Chondrocyte (in vitro differentiated cells): ENCODE results near the gene TMEM108. TPM values are rescaled to one million over a fixed set of nuclear protein-coding genes. Genes with fewer than 3 reads are reported as not detected.
A peak's percentile ranks its signal among the peaks of the same experiment; 100 is the strongest.

Source experiments
- DNase-seq: peaks from one replicate; pipeline ENCODE4 v3.0.0; 2021; ENCODE audit warnings: mixed read lengths, low spot score
- H3K27ac Mint-ChIP-seq: one replicate; pipeline ENCODE4 v1.8.0; 2021; ENCODE audit warnings: mild to moderate bottlenecking, moderate library complexity, mixed read lengths; ENCODE audit not compliant: unreplicated experiment
- H3K27me3 Mint-ChIP-seq: 2 replicates; pipeline ENCODE4 v1.8.0; 2021; ENCODE audit warnings: low read depth, mixed read lengths
- H3K36me3 Mint-ChIP-seq: 2 replicates; pipeline ENCODE4 v1.8.0; 2021; ENCODE audit warnings: low read depth, mixed read lengths
- H3K4me1 Mint-ChIP-seq: 2 replicates; pipeline ENCODE4 v1.8.0; 2021; ENCODE audit warnings: low read depth, mild to moderate bottlenecking, mixed read lengths
- H3K4me3 Mint-ChIP-seq: one replicate; pipeline ENCODE4 v1.8.0; 2021; ENCODE audit warnings: mild to moderate bottlenecking, moderate library complexity, mixed read lengths; ENCODE audit not compliant: unreplicated experiment
- H3K9me3 Mint-ChIP-seq: 2 replicates; pipeline ENCODE4 v1.8.0; 2021; ENCODE audit warnings: low read depth, mixed read lengths
- total RNA-seq: library from RNA; stranded (reverse); gene quantifications from 3 replicates; pipeline ENCODE4 v1.2.1, GENCODE V29; 2021
- TF ChIP-seq, protein P1 (sequence below): fragments of 200-600 bp; sonication (generic); IDR thresholded peaks from 2 replicates; pipeline ENCODE4 v1.5.0; 2021; ENCODE audit warnings: antibody characterized with exemption, mild to moderate bottlenecking, moderate library complexity

The TMEM108 gene
- total RNA-seq, 1 donor from 2014 or later = 5.6 TPM

DNA sequence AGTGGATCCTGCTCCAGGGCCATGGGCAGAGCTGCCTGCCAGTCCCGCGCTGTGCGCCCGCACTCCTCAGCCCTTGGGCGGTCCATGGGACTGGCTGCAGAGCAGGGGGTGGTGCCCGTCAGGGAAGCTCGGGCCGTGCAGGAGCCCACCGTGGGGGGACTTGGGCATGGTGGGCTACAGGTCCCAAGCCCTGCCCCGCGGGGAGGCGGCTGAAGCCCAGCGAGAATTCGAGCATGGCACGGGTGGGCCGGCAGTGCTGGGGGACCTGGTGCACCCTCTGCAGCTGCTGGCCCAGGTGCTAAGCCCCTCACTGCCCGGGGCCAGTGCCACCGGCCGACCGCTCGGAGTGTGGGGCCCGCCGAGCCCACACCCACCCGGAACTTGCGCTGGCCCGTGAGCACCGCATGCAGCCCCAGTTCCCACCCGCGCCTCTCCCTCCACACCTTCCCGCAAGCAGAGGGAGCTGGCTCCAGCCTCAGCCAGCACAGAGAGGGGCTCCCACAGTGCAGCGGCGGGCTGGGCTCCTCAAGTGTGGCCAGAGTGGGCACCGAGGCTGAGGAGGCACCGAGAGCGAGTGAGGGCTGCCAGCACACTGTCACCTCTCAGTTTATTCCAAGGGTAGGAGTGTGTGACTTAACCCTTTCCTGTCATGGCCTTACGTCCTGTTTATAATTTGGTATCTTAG lies 129.3 kb downstream of the TMEM108 start:
- DNase-seq = peak; percentile 82
- TF ChIP-seq, protein P1, sequence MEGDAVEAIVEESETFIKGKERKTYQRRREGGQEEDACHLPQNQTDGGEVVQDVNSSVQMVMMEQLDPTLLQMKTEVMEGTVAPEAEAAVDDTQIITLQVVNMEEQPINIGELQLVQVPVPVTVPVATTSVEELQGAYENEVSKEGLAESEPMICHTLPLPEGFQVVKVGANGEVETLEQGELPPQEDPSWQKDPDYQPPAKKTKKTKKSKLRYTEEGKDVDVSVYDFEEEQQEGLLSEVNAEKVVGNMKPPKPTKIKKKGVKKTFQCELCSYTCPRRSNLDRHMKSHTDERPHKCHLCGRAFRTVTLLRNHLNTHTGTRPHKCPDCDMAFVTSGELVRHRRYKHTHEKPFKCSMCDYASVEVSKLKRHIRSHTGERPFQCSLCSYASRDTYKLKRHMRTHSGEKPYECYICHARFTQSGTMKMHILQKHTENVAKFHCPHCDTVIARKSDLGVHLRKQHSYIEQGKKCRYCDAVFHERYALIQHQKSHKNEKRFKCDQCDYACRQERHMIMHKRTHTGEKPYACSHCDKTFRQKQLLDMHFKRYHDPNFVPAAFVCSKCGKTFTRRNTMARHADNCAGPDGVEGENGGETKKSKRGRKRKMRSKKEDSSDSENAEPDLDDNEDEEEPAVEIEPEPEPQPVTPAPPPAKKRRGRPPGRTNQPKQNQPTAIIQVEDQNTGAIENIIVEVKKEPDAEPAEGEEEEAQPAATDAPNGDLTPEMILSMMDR = no peak
- Mint-ChIP-seq H3K27ac (no peak overlapping the region), H3K9me3 (no peaks in the 10 kb centered on the region), H3K4me1 (no peaks in the 10 kb centered on the region), H3K4me3 (no peak overlapping the region), H3K36me3 (no peaks in the 10 kb centered on the region), H3K27me3 (peaks cover 2% of the 10 kb centered on the region)

DNA sequence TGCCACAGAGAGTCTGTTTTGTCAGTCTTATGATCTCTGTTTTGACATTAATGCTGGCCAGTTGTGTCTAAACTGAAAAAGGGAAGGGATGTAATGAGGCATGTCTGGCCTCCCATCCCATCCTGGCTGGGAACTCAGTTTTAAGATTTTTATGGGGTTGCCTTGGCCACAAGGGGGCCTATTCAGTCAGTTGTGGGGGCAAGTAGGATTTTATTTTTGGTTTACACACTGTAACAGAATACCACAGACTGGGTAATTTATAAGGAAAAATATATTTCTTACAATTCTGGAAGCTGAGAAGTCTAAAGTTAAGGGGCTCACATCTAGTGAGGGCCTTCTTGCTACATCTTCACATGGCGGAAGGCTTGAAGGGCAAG lies 129.8 kb downstream of the TMEM108 start:
- no peak overlapping the region for H3K27ac Mint-ChIP-seq
- H3K36me3 Mint-ChIP-seq = no peaks in the 10 kb centered on the region
- no peak overlapping the region for H3K4me3 Mint-ChIP-seq
- no peak for DNase-seq
- H3K4me1 Mint-ChIP-seq = no peaks in the 10 kb centered on the region
- no peaks in the 10 kb centered on the region for H3K9me3 Mint-ChIP-seq
- peaks cover 2% of the 10 kb centered on the region for H3K27me3 Mint-ChIP-seq
- TF ChIP-seq, protein P1 = no peak

DNA sequence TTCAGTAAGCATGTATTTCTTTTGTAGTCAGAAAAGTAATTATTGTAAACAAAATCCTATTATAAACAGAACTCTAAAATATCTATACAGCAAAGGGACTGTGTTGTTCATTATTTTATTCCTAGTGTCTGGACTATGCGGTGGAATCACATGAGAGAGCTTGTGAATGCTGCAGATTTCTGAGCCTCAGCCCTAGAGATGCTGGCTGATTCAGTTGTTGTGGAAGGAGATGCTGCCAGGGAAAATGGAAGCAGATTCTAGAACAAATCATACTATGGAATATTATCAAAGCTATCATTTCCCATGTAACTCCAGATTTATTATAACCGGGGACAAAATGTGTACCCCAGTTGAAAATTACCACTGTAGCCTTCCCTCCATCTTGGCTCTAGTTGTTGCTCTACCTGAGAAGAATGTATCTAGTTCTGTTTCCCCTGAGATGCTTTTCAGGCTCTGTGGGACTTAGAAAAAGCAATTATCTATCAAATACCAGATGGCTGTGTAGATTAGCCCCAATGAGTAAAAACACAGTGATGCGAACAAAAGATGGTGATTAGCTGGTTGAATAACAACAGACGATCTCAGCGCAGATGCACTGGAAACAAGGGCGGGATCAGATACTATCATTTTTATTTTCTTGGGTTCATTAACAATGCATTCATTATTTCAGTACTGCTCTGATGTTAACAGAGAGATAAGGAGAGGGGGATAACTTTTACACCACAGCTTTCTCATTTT lies 131.3 kb downstream of the TMEM108 start:
- DNase-seq = no peak
- no peaks in the 10 kb centered on the region for H3K27me3 Mint-ChIP-seq
- TF ChIP-seq, protein P1 = no peak
- no peaks in the 10 kb centered on the region for H3K4me1 Mint-ChIP-seq
- H3K36me3 Mint-ChIP-seq = no peaks in the 10 kb centered on the region
- no peak overlapping the region for H3K27ac Mint-ChIP-seq
- H3K4me3 Mint-ChIP-seq = no peak overlapping the region
- H3K9me3 Mint-ChIP-seq = no peaks in the 10 kb centered on the region

DNA sequence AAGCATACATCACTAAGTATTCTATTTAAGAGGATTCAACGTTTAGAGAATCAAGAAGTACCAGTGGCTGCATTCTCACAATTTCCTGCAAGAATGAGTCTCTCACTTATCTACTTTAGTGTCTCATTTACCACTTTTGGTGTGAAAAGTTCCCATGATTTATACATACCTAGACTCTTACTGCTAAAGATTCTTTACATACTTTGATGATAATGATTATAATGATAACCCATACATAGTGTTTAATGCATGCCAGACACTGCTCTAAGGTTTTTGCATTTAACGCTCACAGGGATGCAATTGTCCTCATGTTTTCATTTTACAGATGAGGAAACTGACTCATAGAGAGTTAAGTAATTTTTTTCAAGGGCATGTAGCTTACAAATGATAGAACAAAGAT lies 133.6 kb downstream of the TMEM108 start:
- Mint-ChIP-seq H3K4me3 (no peak overlapping the region), H3K36me3 (peaks cover 3% of the 10 kb centered on the region), H3K4me1 (no peaks in the 10 kb centered on the region), H3K27me3 (no peaks in the 10 kb centered on the region), H3K9me3 (peaks cover 7% of the 10 kb centered on the region), H3K27ac (no peak overlapping the region)
- TF ChIP-seq, protein P1 = no peak
- DNase-seq = no peak

DNA sequence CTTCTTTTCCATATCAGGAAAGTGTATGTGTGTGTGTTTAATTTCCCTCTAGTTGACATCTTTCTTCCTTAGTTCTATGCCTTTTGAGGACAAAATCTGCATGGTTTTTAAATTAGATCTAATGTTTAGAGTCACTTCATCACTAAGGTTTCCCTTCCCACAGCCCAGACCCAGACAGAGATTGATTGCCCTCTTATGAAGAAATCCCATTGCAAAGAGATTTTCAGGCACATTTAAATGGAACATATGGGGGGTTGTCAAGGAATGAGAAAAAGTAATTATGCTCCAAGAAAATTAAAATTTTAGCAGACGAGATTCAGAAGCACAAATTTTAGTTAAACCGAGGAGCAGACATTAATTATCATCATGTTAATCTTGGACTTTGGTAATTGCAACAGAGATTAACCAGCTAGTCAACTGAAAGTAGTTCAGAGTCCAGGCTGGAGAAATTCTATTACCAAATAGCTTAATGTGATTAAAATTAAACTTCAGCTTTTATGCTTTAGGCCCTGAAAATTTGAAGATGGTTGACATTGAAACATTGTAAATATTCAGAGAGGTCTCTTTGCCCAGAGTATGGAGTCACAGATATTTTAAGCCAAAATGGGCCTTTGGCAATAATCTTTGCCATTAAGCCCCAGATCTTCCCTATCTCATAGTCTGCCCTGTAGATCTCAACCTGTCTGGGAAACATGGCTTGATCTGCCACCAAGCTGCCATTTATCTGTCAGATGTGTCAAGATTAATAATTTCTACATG lies 143.4 kb downstream of the TMEM108 start:
- Mint-ChIP-seq H3K27ac (no peak overlapping the region), H3K9me3 (no peaks in the 10 kb centered on the region), H3K4me3 (no peak overlapping the region), H3K36me3 (no peaks in the 10 kb centered on the region), H3K27me3 (peaks cover 4% of the 10 kb centered on the region), H3K4me1 (no peaks in the 10 kb centered on the region)
- TF ChIP-seq, protein P1 = no peak
- no peak for DNase-seq
